DMS153 treated with DMSO at 0.1 percent for 48 hours (cell line): ENCODE data around the gene ARHGAP33.

Experiments
- DNase-seq: peaks from one replicate; lab custom pipeline; 2025; ENCODE audit not compliant: unreplicated experiment; lab: John Stamatoyannopoulos, UW

ARHGAP33 gene

GRCh38 chr19:35777961-35778360 lies 2.6 kb downstream of the ARHGAP33 start:
- no peak for DNase-seq

GRCh38 chr19:35779033-35779432 lies 3.7 kb downstream of the ARHGAP33 start:
- no peak for DNase-seq

- DNase-seq, result no peak
Observed at GRCh38 chr19:35780058-35780457, 4.7 kb downstream of the ARHGAP33 start.

GRCh38 chr19:35780717-35781116 lies 5.4 kb downstream of the ARHGAP33 start:
- no peak for DNase-seq

GRCh38 chr19:35781650-35782049 lies 6.3 kb downstream of the ARHGAP33 start:
- no peak for DNase-seq

- DNase-seq, result no peak
Observed at GRCh38 chr19:35782589-35782988, 7.2 kb downstream of the ARHGAP33 start.

GRCh38 chr19:35783469-35784434 lies 8.4 kb downstream of the ARHGAP33 start:
- no peak for DNase-seq

GRCh38 chr19:35784503-35785338 lies 9.4 kb downstream of the ARHGAP33 start:
- no peak for DNase-seq

- DNase-seq, result no peak
Observed at GRCh38 chr19:35785339-35785627, 9.9 kb downstream of the ARHGAP33 start.

GRCh38 chr19:35786299-35787160 lies 11.2 kb downstream of the ARHGAP33 start:
- DNase-seq, result no peak

- DNase-seq, result no peak
Observed at GRCh38 chr19:35787227-35787799, 11.9 kb downstream of the ARHGAP33 start.

- no peak for DNase-seq
Observed at GRCh38 chr19:35788205-35788960, 13.0 kb downstream of the ARHGAP33 start.

GRCh38 chr19:35789195-35789977 lies 14.0 kb downstream of the ARHGAP33 start:
- no peak for DNase-seq

- DNase-seq, result no peak
Observed at GRCh38 chr19:35789978-35790944, 14.9 kb downstream of the ARHGAP33 start.

GRCh38 chr19:35790981-35791813 lies 15.8 kb downstream of the ARHGAP33 start:
- no peak for DNase-seq

- no peak for DNase-seq
Observed at GRCh38 chr19:35791814-35792279, 16.5 kb downstream of the ARHGAP33 start.

- DNase-seq, result no peak
Observed at GRCh38 chr19:35792312-35792711, 16.9 kb downstream of the ARHGAP33 start.
